ENCODE results near the gene LIMCH1.

Gene LIMCH1

DNA sequence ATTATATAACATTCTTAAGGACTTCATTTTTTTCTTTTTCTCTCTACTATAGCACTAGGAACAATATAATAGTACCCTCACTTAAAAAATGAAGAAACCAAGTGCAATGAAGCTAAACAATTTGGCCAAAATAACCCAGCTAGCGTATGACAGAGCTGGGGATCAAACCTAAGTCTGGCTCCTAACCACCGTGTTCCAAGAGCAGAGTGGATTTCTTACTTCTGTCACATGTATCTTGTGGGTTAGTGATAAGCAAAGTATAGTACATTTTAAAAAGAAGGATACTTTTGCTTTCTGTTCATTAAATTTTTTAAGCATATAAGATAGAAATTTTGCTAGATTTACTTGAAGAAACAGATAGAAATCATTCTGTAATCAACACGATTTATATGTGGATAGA lies 11.5 kb downstream of the LIMCH1 start:
- no peak for TF ChIP-seq CTCF (conservative IDR thresholded peaks at IDR 0.05; ENCODE audit: low read length)
- no peak for DNase-seq (ENCODE audit: low read depth)
- H3K4me3 ChIP-seq (ENCODE audit: low read length), result no peak overlapping the region

DNA sequence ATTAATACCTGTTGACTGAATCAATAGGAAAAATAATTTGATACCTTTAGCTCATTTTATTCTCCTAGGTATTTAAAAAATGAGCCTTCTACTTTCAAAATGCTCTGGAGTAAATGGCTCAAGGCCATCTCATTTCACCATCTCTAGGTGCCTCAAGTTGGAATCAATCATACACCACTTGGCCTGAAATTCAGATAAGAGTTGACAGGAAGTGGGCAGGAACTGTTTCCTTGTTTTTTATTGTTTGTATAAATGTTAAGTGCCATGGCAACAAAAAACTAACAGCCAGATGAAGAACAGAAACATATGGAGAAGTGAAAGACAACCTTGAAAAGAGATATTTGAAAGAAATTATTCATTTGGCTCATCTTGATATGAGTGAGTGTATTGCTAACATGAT lies 12.4 kb downstream of the LIMCH1 start:
- TF ChIP-seq CTCF (conservative IDR thresholded peaks at IDR 0.05; ENCODE audit: low read length), result no peak
- H3K4me3 ChIP-seq (ENCODE audit: low read length), result no peak overlapping the region
- peak; percentile 7 for DNase-seq (ENCODE audit: low read depth)

GRCh38 chr4:41551536-41551935 lies 13.6 kb downstream of the LIMCH1 start:
- no peak for DNase-seq (ENCODE audit: low read depth)
- TF ChIP-seq CTCF (conservative IDR thresholded peaks at IDR 0.05; ENCODE audit: low read length), result no peak
- no peak overlapping the region for H3K4me3 ChIP-seq (ENCODE audit: low read length)

DNA sequence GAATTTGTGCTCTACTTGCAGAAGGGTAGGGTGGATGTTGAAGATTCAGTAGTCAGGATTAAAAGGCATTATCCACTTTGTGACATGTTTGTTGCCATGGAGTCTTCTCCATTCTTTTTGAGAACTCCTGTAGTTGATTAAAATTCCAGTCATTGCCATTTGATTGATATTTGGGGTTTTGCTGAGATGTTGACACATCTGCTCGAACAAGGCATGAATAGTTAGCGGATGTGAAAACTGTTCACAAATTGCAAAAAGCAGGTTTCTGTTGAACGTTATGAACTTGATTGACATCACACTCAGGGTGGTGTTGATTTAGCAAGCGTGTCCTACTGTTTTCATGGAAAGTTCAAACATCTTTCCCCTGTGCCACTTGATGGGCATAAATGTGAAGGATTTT lies 16.9 kb downstream of the LIMCH1 start:
- TF ChIP-seq CTCF (conservative IDR thresholded peaks at IDR 0.05; ENCODE audit: low read length), result no peak
- DNase-seq (ENCODE audit: low read depth), result no peak
- no peak overlapping the region for H3K4me3 ChIP-seq (ENCODE audit: low read length)

DNA sequence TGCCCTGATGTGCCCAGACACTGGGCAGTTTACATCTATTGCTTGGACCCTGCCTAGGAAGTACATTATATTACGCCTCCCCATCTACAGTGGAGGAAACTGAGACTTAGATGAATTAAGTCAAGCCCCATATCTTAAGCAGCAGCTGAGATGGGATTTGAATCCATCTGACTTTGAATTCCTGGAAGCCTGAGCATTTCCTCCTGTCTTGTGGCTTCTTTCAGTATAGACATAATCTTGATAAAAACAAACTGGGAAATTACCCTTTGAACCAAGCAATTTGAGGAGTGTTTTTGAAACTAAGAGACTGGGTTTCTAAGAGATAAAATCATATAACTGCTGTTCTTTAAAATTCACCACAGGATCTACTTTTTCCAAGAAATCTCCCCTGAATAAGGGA lies 18.6 kb downstream of the LIMCH1 start:
- DNase-seq (ENCODE audit: low read depth), result no peak
- TF ChIP-seq CTCF (conservative IDR thresholded peaks at IDR 0.05; ENCODE audit: low read length), result no peak
- H3K4me3 ChIP-seq (ENCODE audit: low read length), result no peak overlapping the region

DNA sequence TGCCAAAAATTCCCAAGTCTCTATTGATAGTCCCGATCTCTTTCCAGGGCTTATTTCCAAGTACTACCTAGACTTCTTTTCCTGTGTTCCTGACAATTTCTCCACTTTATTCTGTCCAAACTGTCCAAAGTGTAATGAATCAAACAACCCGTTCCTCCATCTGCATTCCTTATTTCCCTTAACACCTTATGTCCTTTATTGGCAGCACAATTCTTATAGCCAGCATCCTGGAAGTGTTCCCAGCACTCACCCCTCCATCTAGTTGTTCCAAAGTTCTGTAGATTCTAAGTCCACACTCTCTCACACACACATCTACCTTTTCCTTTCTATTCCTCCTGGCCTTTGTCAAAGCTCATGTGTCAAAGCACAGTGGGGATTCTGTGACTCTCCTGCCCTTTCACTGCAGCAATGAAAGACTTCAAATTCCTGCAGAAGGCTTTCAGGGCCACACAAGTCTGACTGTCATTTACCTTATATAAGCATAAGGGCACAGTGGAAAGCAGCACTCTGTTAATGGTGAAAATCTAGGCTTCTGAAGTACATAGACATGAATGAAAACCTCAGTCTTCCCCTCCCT lies 22.1 kb downstream of the LIMCH1 start:
- no peak overlapping the region for H3K4me3 ChIP-seq (ENCODE audit: low read length)
- no peak for DNase-seq (ENCODE audit: low read depth)
- no peak for TF ChIP-seq CTCF (conservative IDR thresholded peaks at IDR 0.05; ENCODE audit: low read length)

GRCh38 chr4:41561244-41561643 lies 23.3 kb downstream of the LIMCH1 start:
- no peak overlapping the region for H3K4me3 ChIP-seq (ENCODE audit: low read length)
- no peak for TF ChIP-seq CTCF (conservative IDR thresholded peaks at IDR 0.05; ENCODE audit: low read length)
- no peak for DNase-seq (ENCODE audit: low read depth)

All from AG10803 (cell line).